GM12801 (cell line): ENCODE measurements around the gene APLP2.

Experiments used
- CTCF ChIP-seq: IDR thresholded peaks from one replicate; pipeline ENCODE4 v1.5.1; 2011; ENCODE audit warnings: control low read depth; ENCODE audit not compliant: insufficient read length; ENCODE audit errors: extremely low read depth

APLP2 gene

GRCh38 chr11:130069659-130070108 lies at the start of gene APLP2:
Gene APLP2 (plus strand): TSS chr11:130069894. CDS start chr11:130069978, 84 bp downstream.
- no peak for TF ChIP-seq CTCF

- no peak for TF ChIP-seq CTCF
Measured at GRCh38 chr11:130020323-130020722, 49.4 kb upstream of the APLP2 start.

GRCh38 chr11:130022799-130023198 lies 46.9 kb upstream of the APLP2 start:
- no peak for TF ChIP-seq CTCF

GRCh38 chr11:130023204-130023603 lies 46.5 kb upstream of the APLP2 start:
- TF ChIP-seq CTCF: no peak

GRCh38 chr11:130024361-130024760 lies 45.3 kb upstream of the APLP2 start:
- no peak for TF ChIP-seq CTCF

GRCh38 chr11:130025371-130025770 lies 44.3 kb upstream of the APLP2 start:
- TF ChIP-seq CTCF: no peak

- TF ChIP-seq CTCF: no peak
Measured at GRCh38 chr11:130029137-130029536, 40.6 kb upstream of the APLP2 start.

- TF ChIP-seq CTCF: no peak
Measured at GRCh38 chr11:130031056-130031455, 38.6 kb upstream of the APLP2 start.
